ENCODE results near the gene ENPP4.
"Not testable (repeated sequence)": the region's sequence is repeated elsewhere in the genome, so short reads cannot be mapped to it uniquely, and the experiment has no call there.

Gene ENPP4

GRCh38 chr6:46129629-46130511 lies at the start of gene ENPP4:
Gene ENPP4 (plus strand): TSS chr6:46129989. CDS start chr6:46139584, 9,595 bp downstream.
- DNase-seq, result peak; percentile 86 to 97

- no peak for DNase-seq
These were observed 49.7 kb upstream of the ENPP4 start for GRCh38 chr6:46080111-46080510.

DNA sequence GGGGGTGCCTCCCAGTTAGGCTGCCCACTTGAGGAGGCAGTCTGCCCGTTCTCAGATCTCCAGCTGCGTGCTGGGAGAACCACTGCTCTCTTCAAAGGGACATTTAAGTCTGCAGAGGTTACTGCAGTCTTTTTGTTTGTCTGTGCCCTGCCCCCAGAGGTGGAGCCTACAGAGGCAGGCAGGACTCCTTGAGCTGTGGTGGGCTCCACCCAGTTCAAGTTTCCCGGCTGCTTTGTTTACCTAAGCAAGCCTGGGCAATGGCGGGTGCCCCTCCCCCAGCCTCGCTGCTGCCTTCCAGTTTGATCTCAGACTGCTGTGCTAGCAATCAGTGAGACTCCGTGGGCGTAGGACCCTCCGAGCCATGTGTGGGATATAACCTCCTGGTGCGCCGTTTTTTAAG lies 44.1 kb upstream of the ENPP4 start:
- DNase-seq, result not testable (repeated sequence)

GRCh38 chr6:46090115-46091079 lies 39.4 kb upstream of the ENPP4 start:
- peak in 1 of 2 experiments; percentile 55 for DNase-seq

- DNase-seq, result no peak
These were observed 38.7 kb upstream of the ENPP4 start for GRCh38 chr6:46091080-46091478.

DNA sequence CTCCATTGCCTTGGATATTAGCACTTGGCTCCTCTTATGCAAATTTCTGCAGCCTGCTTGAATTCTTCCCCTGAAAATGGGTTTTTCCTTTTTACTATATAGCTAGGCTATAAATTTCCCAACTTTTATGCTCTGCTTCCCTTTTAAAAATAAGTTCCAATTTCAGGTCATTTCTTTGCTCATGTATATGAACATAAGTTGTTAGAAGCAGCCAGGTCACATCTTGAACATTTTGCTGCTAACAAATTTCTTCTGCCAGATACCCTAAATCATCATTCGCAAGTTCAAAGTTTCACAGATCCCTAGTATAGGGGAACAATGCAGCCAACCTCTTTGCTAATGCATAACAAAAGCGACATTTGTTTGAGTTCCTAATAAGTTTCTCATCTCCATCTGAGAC lies 34.5 kb upstream of the ENPP4 start:
- DNase-seq, result no peak

DNA sequence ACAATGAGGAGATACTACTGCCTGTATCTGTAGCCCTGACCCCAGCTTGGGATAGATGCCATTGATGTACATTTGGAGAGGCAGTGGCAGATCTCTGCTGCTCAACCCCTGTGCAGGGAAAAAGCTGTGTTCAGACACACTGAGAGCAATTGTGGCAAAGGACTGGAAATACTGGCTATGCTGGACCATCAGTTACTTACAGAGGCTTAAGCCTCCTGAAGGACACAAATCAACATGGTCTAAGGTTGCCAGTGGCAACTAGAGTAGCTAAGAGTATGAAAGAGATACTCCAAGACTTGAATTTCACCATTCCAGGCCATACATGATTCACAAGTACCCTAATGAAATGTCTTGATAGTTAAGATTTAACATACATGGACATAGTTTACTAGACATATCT lies 32.4 kb upstream of the ENPP4 start:
- no peak for DNase-seq

GRCh38 chr6:46098678-46099077 lies 31.1 kb upstream of the ENPP4 start:
- DNase-seq, result no peak

DNA sequence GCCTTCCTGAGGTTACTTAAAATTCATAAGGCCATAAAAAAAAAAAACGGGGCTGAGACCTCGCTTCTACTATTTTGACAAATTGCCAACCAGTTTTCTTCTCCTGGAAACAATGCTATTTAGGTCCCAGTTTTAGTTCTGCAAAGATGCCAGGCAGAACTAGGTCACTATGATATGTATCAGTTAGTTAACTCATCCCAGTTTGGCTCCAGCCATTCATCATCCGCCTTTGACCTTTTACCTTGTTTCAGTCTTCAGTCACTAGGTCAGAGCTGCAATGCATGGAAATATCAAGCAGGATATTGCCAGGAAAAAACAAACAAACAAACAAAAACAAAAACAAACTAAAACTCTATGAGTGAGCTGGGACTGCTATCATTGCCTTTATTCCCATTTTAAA lies 29.8 kb upstream of the ENPP4 start:
- no peak for DNase-seq

DNA sequence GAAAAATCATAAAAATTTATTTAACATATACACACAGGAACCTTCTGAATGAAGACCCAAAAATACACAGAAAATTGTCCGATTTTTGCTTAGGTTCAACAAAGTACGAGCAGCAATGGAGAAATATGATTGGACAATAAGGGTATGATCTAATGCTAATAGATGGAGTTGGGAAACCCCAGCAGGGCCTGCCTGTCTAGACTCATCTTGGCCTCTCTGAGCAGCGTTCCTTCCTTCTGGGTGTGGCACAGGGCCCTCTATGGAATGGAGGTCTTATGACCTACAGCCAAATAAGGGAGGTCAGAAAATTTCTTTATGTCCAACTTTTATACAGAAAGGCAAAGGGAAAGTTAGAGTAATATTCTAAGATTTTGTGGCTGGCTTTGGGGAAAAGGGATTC lies 27.7 kb upstream of the ENPP4 start:
- no peak for DNase-seq

DNA sequence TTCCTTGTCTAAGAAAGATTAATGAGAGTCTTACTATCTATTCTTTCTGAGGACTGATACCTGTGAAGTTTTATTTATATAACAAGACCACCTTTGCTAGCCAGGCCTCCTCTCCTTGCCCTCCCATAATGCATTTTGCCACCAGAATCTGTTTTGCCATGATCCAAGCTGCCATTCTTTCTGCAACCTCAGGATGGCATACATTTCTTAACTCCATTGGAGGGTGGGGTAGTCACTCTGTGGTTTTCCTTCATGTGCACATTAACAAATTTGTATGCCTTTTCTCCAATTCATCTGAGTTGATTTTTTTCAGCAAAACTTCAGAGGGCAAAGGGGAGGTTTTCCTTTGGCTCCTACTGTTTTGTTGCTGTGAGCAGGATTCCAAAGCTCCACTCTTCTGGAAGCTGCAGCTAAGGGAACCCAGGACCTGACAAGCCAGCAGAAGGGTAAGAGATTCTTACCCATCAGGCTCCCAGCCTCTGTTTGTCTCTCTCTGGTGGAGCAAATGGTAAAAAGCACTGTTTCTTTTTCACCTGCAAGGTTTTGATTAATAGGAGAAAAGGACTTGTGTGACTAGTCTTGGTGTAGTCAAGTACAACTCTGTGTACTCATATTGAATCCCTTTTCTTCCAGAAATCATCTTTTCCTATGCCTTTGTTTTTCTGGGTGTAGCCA lies 26.2 kb upstream of the ENPP4 start:
- DNase-seq, result no peak

GRCh38 chr6:46104209-46104608 lies 25.6 kb upstream of the ENPP4 start:
- no peak for DNase-seq

GRCh38 chr6:46105568-46105967 lies 24.2 kb upstream of the ENPP4 start:
- DNase-seq, result no peak

- DNase-seq, result no peak
These were observed 16.4 kb upstream of the ENPP4 start for GRCh38 chr6:46113370-46113769.

DNA sequence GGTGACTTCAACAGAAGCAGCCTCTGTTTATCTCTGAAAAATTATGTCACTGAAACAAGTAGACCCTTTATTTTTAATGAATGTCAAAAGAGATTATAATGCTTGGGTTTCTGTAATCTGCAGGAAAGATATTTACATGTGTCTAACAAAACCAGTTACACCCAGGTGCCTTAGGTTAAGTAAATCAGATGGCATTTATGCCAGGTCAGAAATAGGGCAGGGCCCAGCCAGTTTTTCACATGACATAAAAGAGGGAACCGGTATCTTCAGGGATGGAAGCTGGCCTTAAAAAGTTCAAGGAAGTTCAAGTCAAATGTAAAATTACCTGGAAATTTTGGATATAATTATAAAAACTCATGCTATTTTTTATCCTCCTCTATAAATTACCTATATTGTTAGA lies 14.2 kb upstream of the ENPP4 start:
- no peak for DNase-seq

DNA sequence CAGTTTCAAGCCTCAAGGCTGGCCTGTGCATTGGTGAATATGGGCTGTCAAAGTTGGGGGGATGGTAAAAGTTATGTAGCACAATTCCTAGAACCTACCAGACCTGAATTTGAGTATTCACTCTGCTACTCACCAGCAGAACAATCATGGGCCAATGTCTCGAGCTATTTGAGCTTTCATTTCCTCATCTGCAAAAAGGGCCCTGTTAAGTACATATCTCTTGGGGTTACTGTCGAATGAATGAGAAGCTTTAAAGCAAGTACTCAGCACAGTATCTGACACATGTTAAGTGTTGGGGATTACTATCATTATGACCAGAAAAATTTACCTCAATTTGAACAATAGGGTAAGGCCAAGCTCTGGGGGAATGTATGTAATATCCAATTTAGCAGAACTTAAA lies 13.5 kb upstream of the ENPP4 start:
- no peak for DNase-seq

DNA sequence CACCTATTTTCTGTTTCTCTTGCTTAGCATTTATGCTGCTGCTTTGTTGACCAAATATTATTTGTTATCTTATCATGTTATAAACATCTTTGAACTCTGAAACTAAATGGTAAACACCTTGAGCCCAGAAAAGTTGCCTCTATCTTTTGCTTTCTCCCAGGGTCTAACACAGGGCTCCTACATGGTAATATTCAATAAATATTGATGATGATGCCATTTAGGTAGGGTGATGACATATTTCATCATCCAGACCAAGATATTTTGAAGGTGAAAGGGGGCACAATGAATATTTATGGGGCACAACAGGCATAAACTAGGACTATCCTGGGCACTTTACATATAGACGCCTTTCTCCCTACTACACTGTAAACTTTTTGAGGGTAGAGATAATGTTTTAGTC lies 11.6 kb upstream of the ENPP4 start:
- DNase-seq, result no peak

DNA sequence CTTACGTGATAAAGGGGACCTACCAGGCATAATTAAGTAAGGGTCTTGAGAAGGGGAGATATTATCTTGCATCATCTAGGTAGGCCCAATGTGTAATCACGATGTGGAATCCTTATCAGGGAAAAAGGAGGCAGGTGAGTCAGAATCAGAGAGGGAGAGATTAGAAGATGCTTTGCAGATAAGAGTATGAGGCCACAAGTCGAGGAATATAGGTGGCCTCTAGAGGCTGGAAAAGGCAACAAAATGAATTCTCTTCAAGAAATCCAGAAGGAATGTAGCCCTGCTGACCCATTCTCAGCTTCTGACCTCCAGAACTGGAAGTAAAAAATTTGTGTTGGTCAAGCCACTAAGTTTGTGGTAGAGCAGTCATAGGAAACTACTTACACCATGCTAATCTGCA lies 11.0 kb upstream of the ENPP4 start:
- no peak for DNase-seq

- not testable (repeated sequence) for DNase-seq
These were observed 10.1 kb upstream of the ENPP4 start for GRCh38 chr6:46119679-46120078.

DNA sequence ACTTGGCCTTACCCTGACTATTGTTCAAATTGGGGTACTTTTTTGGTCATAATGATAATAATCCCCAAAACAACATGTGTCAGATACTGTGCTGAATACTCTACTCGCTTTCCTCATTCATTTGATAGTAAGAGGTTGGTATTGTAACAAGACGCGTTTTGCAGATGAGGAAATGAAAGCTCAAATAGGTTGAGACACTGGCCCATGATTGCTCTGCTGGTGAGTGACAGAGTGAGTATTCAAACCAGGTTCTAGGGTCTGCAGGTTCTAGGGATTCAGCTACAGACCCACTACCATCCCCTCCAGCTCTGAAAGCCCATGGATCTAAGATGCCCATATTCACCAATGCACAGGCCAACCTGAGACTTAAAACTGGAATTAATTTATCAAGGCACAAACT lies 1.3 kb upstream of the ENPP4 start:
- DNase-seq, result no peak

DNA sequence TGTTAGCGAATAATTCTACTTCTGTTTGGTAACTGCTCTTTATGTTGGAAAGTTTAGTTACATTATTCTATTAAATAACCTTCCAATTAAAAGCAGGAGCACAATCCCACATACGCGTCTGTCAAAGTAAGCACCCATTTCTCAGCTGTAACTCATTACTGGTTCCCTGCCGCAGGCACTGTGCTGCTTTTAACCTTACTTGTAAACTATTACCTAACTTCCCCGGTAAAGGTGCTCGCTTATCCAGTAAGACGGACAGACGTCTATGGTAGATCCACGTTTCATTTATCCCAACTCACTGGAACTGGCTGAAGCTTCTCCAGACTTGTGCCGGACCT lies 529 bp upstream of the ENPP4 start:
- no peak for DNase-seq

DNA sequence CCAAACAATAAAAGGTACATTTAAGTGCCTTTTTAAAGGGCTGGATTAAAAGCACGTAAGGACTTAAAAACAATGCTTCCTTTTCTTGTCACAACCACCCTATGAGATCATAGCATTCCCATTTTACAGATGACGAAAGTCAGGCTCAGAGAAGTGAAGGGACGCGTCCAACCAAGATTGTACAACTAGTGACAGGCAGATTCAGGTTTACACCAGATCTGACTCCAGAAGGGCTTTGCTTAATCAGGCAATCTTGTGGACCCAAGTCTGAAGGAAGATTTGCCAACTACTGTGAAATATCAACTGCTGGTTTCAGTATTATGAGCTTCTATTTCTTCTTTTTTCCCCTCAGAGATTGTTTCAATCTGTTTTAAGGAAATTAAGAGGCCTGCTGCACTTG lies 877 bp downstream of the ENPP4 start:
- no peak for DNase-seq

- not testable (repeated sequence) for DNase-seq
These were observed 1.5 kb downstream of the ENPP4 start for GRCh38 chr6:46131291-46131690.
